ENCODE results near the gene GPHB5. TPM values are rescaled to one million over a fixed set of nuclear protein-coding genes. Genes with fewer than 3 reads are reported as not detected.

GPHB5 gene, protein sequence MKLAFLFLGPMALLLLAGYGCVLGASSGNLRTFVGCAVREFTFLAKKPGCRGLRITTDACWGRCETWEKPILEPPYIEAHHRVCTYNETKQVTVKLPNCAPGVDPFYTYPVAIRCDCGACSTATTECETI
- total RNA-seq = not detected in 2 replicates

DNA sequence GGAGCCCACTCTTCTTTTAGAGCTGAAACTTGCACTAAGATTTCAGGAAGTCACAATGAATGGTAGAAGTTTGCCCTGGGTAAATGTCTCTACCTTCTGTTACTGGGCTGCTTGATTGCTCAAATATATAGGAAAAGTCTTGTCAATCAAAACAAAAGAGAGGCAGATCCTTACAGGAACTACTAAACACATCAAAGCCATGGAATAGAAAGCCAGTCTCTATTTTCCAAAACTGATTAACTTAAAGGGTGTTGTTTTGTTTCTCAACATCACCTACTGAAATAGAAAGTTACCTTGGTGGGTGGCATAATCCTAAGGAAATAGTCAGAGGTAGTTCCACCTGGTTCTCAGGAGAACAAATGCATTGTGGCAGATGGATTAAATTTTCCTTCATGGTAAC lies at the start of gene GPHB5:
TSS of gene GPHB5 (minus strand) at position 101 of the 400 bp plus-strand sequence. CDS start 1,086 bp downstream, outside the sequence.
- ATAC-seq (ENCODE audit: low read depth) = no peak
- TF ChIP-seq, protein P1, sequence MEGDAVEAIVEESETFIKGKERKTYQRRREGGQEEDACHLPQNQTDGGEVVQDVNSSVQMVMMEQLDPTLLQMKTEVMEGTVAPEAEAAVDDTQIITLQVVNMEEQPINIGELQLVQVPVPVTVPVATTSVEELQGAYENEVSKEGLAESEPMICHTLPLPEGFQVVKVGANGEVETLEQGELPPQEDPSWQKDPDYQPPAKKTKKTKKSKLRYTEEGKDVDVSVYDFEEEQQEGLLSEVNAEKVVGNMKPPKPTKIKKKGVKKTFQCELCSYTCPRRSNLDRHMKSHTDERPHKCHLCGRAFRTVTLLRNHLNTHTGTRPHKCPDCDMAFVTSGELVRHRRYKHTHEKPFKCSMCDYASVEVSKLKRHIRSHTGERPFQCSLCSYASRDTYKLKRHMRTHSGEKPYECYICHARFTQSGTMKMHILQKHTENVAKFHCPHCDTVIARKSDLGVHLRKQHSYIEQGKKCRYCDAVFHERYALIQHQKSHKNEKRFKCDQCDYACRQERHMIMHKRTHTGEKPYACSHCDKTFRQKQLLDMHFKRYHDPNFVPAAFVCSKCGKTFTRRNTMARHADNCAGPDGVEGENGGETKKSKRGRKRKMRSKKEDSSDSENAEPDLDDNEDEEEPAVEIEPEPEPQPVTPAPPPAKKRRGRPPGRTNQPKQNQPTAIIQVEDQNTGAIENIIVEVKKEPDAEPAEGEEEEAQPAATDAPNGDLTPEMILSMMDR (IDR thresholded peaks at IDR 0.05) = no peak
- H3K36me3 Mint-ChIP-seq (ENCODE audit: low read depth) = no peaks in the 10 kb centered on the region
- H3K4me1 Mint-ChIP-seq = no peaks in the 10 kb centered on the region
- H3K4me3 Mint-ChIP-seq = no peak within 1 kb of the TSS
- ChIA-PET POLR2A (no interaction called here), CTCF (no interaction called here)
- no peak within 1 kb of the TSS for H3K27ac Mint-ChIP-seq
- intact Hi-C loops (cut with micrococcal nuclease) = no loop called here
- peaks cover 10% of the 10 kb centered on the region for H3K27me3 Mint-ChIP-seq
- DNase-seq = no peak
- no peaks in the 10 kb centered on the region for H3K9me3 Mint-ChIP-seq

DNA sequence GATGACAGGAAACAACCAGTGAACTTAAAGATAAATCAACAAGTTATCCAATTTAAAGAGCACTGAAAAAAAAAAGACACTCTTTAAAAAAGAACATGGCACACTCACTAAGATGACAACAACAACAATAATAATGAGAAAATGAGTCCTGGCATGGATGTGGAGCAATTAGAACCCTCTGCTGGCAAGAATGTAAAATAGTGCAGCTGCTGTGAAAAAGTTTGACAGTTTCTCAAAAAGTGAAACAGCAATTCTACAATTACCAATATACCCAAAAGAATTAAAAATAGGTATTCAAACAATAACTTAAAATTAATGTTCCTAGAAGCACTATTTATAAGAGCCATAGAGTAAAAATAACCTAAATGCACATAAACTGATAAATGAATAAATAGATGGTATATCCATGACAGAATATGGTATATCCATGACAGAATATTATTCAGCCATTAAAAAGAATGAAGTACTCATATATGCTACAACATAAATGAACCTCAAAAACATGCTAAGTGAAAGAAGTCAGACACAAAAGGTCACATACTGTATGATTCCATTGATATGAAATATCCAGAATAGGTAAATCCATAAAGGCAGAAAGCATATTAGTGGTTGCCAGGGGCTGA lies 49.1 kb upstream of the GPHB5 start:
- TF ChIP-seq, protein P1 (IDR thresholded peaks at IDR 0.05) = no peak
- DNase-seq (no peak), ATAC-seq (ENCODE audit: low read depth) (no peak)
- ChIA-PET CTCF (no interaction called here), POLR2A (no interaction called here)
- H3K9me3 Mint-ChIP-seq = peaks cover 24% of the 10 kb centered on the region
- no peaks in the 10 kb centered on the region for H3K27me3 Mint-ChIP-seq
- no peak overlapping the region for H3K4me3 Mint-ChIP-seq
- no peak overlapping the region for H3K27ac Mint-ChIP-seq
- H3K36me3 Mint-ChIP-seq (ENCODE audit: low read depth) = peaks cover 19% of the 10 kb centered on the region
- H3K4me1 Mint-ChIP-seq = no peaks in the 10 kb centered on the region
- intact Hi-C loops (cut with micrococcal nuclease) = no loop called here

DNA sequence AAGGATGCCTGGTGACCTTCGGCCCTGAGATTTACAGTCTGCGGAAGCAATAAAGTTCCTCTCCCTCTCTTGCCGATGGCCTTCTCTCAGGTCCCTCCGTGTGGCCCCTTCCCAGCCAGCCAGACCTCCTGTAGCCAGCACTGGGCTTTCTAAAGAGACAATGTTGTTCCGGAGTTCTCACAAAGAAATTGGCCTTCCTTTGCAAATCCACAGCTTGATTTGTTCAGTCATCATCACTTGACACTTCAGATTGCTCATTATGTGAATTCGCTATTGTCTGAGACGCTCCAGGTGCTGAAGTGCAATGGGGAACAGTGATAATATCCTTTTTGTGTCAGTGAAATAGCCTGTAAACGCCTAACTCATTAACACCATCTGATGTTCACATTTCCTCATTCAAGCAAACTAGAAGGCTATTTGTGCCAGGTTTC lies 43.7 kb upstream of the GPHB5 start:
- Mint-ChIP-seq H3K27ac (no peak overlapping the region), H3K36me3 (ENCODE audit: low read depth) (no peaks in the 10 kb centered on the region), H3K9me3 (peaks cover 13% of the 10 kb centered on the region), H3K4me3 (no peak overlapping the region), H3K27me3 (no peaks in the 10 kb centered on the region), H3K4me1 (no peaks in the 10 kb centered on the region)
- intact Hi-C loops (cut with micrococcal nuclease) = no loop called here
- ChIA-PET CTCF (no interaction called here), POLR2A (no interaction called here)
- TF ChIP-seq, protein P1 (IDR thresholded peaks at IDR 0.05) = no peak
- DNase-seq (no peak), ATAC-seq (ENCODE audit: low read depth) (no peak)

DNA sequence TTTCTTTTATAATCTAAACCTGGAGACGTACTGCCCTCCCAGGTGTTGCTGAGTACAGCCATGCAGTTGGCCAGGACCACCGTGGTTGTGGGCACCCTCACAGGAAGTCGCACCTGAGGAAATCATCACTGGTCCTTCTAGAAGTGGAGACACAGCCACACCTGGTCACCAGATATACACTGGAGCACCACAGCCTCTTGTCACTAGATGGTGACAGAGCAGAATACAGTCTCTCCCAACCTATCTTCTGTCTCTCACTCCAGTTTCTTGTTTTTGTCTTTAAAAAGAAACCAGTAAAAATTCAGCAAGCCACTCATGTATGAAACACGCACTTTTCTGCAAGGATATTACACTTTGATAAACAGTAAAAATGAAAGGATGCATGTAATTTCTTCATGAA lies 43.1 kb upstream of the GPHB5 start:
- intact Hi-C loops (cut with micrococcal nuclease) = no loop called here
- H3K4me1 Mint-ChIP-seq = no peaks in the 10 kb centered on the region
- ChIA-PET CTCF (no interaction called here), POLR2A (no interaction called here)
- no peaks in the 10 kb centered on the region for H3K36me3 Mint-ChIP-seq (ENCODE audit: low read depth)
- H3K27ac Mint-ChIP-seq = no peak overlapping the region
- no peak overlapping the region for H3K4me3 Mint-ChIP-seq
- ATAC-seq (ENCODE audit: low read depth) (no peak), DNase-seq (no peak)
- H3K9me3 Mint-ChIP-seq = peaks cover 13% of the 10 kb centered on the region
- H3K27me3 Mint-ChIP-seq = peaks cover under 1% of the 10 kb centered on the region
- TF ChIP-seq, protein P1 (IDR thresholded peaks at IDR 0.05) = no peak

DNA sequence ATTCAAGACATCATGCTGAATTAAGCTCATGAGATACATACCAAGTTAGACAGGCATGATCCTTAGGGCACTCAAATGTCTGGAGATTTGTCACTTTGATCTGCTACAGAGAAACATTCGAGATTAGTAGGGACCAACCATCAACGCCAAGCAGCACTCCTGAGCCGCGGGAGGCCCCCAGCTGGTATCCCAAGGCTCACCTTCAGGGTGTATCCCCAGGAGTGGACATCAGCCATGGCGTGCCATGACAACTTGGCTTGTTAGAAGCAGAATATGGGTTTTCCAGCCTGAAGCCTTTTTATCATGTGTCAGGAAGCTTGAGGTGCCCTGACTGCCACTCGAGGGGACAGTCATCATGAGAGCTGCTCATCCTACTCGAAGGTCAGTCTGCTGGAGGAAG lies 39.1 kb upstream of the GPHB5 start:
- H3K27ac Mint-ChIP-seq = no peak overlapping the region
- DNase-seq (no peak), ATAC-seq (ENCODE audit: low read depth) (no peak)
- no peaks in the 10 kb centered on the region for H3K4me1 Mint-ChIP-seq
- intact Hi-C loops (cut with micrococcal nuclease) = no loop called here
- peaks cover 9% of the 10 kb centered on the region for H3K27me3 Mint-ChIP-seq
- peaks cover 1% of the 10 kb centered on the region for H3K9me3 Mint-ChIP-seq
- POLR2A ChIA-PET = no interaction called here
- TF ChIP-seq, protein P1 (IDR thresholded peaks at IDR 0.05) = no peak
- no peak overlapping the region for H3K4me3 Mint-ChIP-seq
- CTCF ChIA-PET = no interaction called here
- no peaks in the 10 kb centered on the region for H3K36me3 Mint-ChIP-seq (ENCODE audit: low read depth)

Measured in activated B cell treated with CpG ODN at 0.5 μM for 24 hours (primary cell).